Retinal pigment epithelial cell (primary cell): ENCODE data around the gene ADRB1.

Experiments used
- DNase-seq: peaks from one replicate; pipeline ENCODE4 v3.0.0-alpha.2; 2010; ENCODE audit warnings: low read depth
- H3K4me3 ChIP-seq: 2 replicates; pipeline ENCODE4 v1.5.1; 2011; ENCODE audit warnings: mild to moderate bottlenecking, low read length, control low read depth, moderate library complexity
- TF ChIP-seq, protein P1 (sequence below): conservative IDR thresholded peaks from 2 replicates; pipeline ENCODE4 v1.5.1; 2011; ENCODE audit warnings: low read depth, low read length, control low read depth, inconsistent platforms

The ADRB1 gene

DNA sequence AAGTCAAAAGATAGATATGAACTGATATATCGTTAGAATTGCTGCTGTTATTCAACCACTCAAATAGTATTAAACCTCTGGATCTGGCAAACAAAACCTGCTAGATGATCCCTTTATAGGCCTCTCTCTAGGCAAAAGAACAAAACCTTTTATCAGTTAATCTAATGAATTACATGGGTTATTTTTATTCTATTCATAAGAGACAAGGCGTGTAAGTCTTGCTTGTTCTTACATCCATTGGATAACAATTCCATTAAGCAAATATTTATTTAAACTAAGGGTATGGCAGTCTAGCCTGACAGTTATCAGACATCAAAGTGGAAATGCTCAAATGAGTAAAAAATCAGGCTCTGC, 16.6 kb upstream of the ADRB1 start:
- H3K4me3 ChIP-seq: no peak overlapping the region
- DNase-seq: no peak
- TF ChIP-seq, protein P1, sequence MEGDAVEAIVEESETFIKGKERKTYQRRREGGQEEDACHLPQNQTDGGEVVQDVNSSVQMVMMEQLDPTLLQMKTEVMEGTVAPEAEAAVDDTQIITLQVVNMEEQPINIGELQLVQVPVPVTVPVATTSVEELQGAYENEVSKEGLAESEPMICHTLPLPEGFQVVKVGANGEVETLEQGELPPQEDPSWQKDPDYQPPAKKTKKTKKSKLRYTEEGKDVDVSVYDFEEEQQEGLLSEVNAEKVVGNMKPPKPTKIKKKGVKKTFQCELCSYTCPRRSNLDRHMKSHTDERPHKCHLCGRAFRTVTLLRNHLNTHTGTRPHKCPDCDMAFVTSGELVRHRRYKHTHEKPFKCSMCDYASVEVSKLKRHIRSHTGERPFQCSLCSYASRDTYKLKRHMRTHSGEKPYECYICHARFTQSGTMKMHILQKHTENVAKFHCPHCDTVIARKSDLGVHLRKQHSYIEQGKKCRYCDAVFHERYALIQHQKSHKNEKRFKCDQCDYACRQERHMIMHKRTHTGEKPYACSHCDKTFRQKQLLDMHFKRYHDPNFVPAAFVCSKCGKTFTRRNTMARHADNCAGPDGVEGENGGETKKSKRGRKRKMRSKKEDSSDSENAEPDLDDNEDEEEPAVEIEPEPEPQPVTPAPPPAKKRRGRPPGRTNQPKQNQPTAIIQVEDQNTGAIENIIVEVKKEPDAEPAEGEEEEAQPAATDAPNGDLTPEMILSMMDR: no peak

- TF ChIP-seq, protein P1: no peak
- no peak for DNase-seq
These were observed 15.7 kb upstream of the ADRB1 start for GRCh38 chr10:114027951-114028350.

GRCh38 chr10:114028425-114028824, 15.2 kb upstream of the ADRB1 start:
- no peak for DNase-seq
- H3K4me3 ChIP-seq: no peak overlapping the region
- TF ChIP-seq, protein P1: no peak

More at GRCh38 chr10:114027951-114028350, 15.7 kb upstream of the ADRB1 start:
- no peak overlapping the region for H3K4me3 ChIP-seq

GRCh38 chr10:114029655-114030054, 14.0 kb upstream of the ADRB1 start:
- TF ChIP-seq, protein P1: no peak
- H3K4me3 ChIP-seq: no peak overlapping the region
- no peak for DNase-seq

GRCh38 chr10:114030140-114030539, 13.5 kb upstream of the ADRB1 start:
- no peak overlapping the region for H3K4me3 ChIP-seq
- TF ChIP-seq, protein P1: no peak
- no peak for DNase-seq

DNA sequence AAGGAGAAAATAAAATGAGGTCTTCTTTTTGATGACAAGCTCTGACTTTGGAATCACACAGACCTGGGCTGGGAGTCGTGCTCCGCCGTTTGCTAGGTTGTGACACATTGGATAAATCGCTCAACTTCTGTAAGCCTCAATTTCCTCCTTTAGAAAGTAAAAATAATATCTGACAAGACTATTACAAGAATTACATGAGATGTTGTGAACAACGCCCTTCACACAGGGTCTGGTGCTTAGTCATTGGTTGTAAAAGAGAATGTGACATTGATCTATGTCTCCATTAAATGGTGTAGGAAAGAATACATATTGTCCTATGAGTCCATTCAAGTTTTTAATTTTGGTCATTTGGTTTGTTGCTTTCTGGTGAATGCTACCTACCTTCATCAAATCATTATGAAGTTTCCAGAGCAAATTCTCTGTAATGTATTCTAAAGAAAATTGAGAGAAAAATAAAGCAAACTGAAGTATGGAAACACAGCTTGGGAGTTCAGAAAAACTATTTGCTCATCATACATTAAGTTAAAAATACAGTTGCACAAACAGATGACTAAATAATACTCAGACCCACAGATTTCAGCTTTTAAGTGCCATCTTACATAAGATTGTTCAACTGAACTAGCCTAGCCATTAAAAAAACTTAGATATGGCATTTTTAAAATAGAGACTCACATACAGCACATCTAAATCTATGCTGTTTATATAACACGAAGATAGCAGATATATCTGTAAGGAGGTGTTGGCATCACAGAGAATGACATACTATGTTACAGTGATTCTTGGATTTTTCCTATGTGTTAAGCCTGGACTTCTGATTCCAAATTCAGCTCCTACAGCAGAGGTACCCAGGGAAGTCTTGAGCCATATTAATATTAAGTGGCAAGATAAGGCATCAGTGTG, 12.3 kb upstream of the ADRB1 start:
- H3K4me3 ChIP-seq: no peak overlapping the region
- DNase-seq: no peak
- TF ChIP-seq, protein P1: no peak

DNA sequence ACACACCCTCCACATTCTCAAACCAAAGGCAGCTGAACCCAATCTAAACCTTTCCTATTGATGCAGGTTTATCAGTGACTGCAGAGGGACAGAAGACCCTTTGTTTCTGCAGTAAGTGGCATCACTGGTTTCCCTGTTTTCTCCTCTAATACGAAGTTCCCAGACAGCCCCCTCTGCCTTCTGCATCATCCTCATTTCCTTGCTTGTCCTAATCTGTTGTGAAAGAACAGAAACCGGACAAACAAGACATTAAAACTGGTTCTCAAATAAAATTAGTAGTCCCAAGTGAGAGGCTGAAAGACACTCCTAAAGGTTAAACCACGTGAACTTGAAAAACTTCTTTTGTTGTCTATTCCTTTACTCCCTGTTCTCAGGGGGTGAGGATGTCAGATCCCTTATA, 10.1 kb upstream of the ADRB1 start:
- no peak for DNase-seq
- no peak overlapping the region for H3K4me3 ChIP-seq
- TF ChIP-seq, protein P1: no peak
